ENCODE measurements around the gene ASPN. TPM values are rescaled to one million over a fixed set of nuclear protein-coding genes. Genes with fewer than 3 reads are reported as not detected.

Gene ASPN
- total RNA-seq, 4 donors from 2014 or later = 1.4 to 4.2 (median 3.1) TPM

DNA sequence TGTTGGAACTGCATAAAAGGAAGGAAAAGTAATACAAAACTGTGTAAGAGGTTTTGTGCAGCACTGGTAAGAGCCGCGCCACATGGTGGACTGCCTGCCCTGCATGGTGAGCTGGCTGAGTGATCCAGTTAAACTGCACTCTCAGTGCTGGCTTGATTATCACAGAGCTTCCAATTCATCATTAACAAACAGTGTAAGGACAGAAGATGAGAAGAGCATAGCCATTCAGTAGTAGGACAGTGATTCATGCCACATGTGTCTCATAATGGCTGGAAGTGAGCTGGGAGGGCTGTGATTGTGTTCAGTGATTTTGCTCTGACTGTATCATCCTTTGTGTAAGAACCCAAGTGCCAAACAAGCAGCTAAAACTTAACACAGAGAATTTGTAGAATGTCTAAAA is 14.1 kb downstream of the ASPN start:
- TF ChIP-seq, protein P1, sequence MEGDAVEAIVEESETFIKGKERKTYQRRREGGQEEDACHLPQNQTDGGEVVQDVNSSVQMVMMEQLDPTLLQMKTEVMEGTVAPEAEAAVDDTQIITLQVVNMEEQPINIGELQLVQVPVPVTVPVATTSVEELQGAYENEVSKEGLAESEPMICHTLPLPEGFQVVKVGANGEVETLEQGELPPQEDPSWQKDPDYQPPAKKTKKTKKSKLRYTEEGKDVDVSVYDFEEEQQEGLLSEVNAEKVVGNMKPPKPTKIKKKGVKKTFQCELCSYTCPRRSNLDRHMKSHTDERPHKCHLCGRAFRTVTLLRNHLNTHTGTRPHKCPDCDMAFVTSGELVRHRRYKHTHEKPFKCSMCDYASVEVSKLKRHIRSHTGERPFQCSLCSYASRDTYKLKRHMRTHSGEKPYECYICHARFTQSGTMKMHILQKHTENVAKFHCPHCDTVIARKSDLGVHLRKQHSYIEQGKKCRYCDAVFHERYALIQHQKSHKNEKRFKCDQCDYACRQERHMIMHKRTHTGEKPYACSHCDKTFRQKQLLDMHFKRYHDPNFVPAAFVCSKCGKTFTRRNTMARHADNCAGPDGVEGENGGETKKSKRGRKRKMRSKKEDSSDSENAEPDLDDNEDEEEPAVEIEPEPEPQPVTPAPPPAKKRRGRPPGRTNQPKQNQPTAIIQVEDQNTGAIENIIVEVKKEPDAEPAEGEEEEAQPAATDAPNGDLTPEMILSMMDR (IDR thresholded peaks at IDR 0.05 in 4 of 5, conservative IDR thresholded peaks at IDR 0.05 in 1 of 5) = no peak
- TF ChIP-seq POLR2A (IDR thresholded peaks at IDR 0.05) = no peak
- DNase-seq = no peak
- in situ Hi-C loops (cut with MboI; ENCODE audit: low sequenced_read_pairs in 4 of 4) = loop anchor here in 1 of 4 donors (25.0 kb wide), 1 partner anchor 169 kb away; no protein-coding TSS in a partner anchor
- Histone ChIP-seq H3K4me3 (no peak overlapping the region), H3K27ac (no peak overlapping the region), H3K9me3 (no peaks in the 10 kb centered on the region), H3K4me1 (peaks cover 7 to 11% of the 10 kb centered on the region in 2 donors), H3K27me3 (no peaks in the 10 kb centered on the region), H3K36me3 (no peaks in the 10 kb centered on the region)
- intact Hi-C loops (cut with DNase I; ENCODE audit: low total_unique reads) = no loop called here
- no peak for ATAC-seq

DNA sequence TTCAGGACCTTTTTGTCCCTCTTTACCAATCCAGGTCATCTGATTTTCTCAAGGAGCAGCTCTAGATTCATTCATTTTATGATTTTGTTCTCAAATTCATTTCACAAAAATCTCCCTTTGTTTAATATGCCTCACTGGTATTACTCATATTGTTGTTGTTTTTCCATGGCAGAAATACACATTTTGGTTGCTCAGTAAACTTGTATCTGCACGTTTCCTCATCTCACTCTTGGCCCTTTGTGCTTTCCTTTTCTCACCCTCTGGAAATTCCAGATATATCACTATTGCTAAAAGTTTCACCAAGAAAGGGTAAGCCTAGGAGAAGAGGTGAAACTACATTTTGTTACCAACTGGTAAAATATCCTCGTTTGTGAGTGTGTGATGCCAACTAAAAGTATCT is 14.8 kb downstream of the ASPN start:
- no peaks in the 10 kb centered on the region for H3K27me3 ChIP-seq
- no peak for TF ChIP-seq POLR2A (IDR thresholded peaks at IDR 0.05)
- TF ChIP-seq, protein P1 (IDR thresholded peaks at IDR 0.05 in 4 of 5, conservative IDR thresholded peaks at IDR 0.05 in 1 of 5) = no peak
- in situ Hi-C loops (cut with MboI; ENCODE audit: low sequenced_read_pairs in 4 of 4) (loop anchor here in 1 of 4 donors (25.0 kb wide), 1 partner anchor 170 kb away; no protein-coding TSS in a partner anchor), intact Hi-C loops (cut with DNase I; ENCODE audit: low total_unique reads) (no loop called here)
- no peak overlapping the region for H3K27ac ChIP-seq
- H3K9me3 ChIP-seq = no peaks in the 10 kb centered on the region
- H3K4me1 ChIP-seq = peaks cover 7 to 11% of the 10 kb centered on the region in 2 donors
- no peaks in the 10 kb centered on the region for H3K36me3 ChIP-seq
- no peak for ATAC-seq
- H3K4me3 ChIP-seq = no peak overlapping the region
- no peak for DNase-seq

DNA sequence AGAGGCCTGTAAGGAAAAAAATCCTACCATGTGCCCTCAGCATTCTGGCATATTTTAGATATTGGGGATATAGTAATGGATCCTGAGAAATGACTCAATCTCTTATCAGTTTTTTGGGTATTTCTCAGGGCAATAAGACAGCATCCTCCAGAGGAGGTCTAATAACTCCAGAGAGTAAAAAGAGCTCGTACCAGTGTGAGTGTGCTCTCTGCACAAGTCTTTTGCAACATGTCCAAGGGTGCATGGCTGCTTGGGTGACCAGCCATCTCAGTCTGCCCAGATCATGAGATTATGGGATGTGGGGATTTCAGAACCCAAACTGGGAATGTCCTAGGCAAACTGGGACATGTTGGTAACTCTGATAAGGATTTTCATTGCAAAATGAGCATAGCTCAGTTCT is 15.3 kb downstream of the ASPN start:
- intact Hi-C loops (cut with DNase I; ENCODE audit: low total_unique reads) = no loop called here

DNA sequence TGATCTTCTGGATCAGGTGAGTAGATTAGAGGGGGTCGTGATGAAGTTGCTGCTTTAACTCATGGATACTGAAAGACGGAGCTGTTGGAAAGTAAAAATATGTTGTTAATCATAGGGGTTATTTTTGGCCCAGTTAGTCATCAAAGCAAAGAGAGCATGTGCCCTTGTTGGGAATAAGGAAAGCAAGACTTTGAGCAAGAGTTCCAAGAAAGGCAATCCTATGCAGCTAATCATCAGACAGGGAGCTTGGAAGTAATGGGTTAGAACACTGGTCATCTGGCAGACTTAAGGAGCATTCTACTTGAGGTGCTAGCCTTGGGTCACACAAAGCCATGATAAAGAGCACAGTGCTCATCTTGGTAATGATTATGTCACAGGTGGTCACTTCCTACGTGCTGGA is 18.3 kb downstream of the ASPN start:
- Histone ChIP-seq H3K27ac (peak overlapping the region; percentile 21 to 53 (median 44)), H3K4me3 (no peak overlapping the region), H3K27me3 (no peaks in the 10 kb centered on the region), H3K36me3 (no peaks in the 10 kb centered on the region), H3K4me1 (peaks cover 7 to 11% of the 10 kb centered on the region in 2 donors), H3K9me3 (no peaks in the 10 kb centered on the region)
- intact Hi-C loops (cut with DNase I; ENCODE audit: low total_unique reads) = no loop called here
- TF ChIP-seq POLR2A (IDR thresholded peaks at IDR 0.05) = no peak
- TF ChIP-seq, protein P1 (IDR thresholded peaks at IDR 0.05 in 4 of 5, conservative IDR thresholded peaks at IDR 0.05 in 1 of 5) = no peak
- DNase-seq (no peak), ATAC-seq (peak; percentile 94 to 96)
- in situ Hi-C loops (cut with MboI; ENCODE audit: low sequenced_read_pairs in 4 of 4) = loop anchor here in 1 of 4 donors (25.0 kb wide), 1 partner anchor 173 kb away; no protein-coding TSS in a partner anchor

More for the DNA sequence above, 15.3 kb downstream of the ASPN start:
- no peak overlapping the region for H3K4me3 ChIP-seq
- TF ChIP-seq, protein P1 (IDR thresholded peaks at IDR 0.05 in 4 of 5, conservative IDR thresholded peaks at IDR 0.05 in 1 of 5) = no peak
- TF ChIP-seq POLR2A (IDR thresholded peaks at IDR 0.05) = no peak
- no peaks in the 10 kb centered on the region for H3K27me3 ChIP-seq
- peaks cover 7 to 11% of the 10 kb centered on the region in 2 donors for H3K4me1 ChIP-seq
- H3K36me3 ChIP-seq = no peaks in the 10 kb centered on the region
- DNase-seq = no peak
- no peaks in the 10 kb centered on the region for H3K9me3 ChIP-seq
- no peak overlapping the region for H3K27ac ChIP-seq
- in situ Hi-C loops (cut with MboI; ENCODE audit: low sequenced_read_pairs in 4 of 4) = loop anchor here in 1 of 4 donors (25.0 kb wide), 1 partner anchor 170 kb away; no protein-coding TSS in a partner anchor
- ATAC-seq = no peak

DNA sequence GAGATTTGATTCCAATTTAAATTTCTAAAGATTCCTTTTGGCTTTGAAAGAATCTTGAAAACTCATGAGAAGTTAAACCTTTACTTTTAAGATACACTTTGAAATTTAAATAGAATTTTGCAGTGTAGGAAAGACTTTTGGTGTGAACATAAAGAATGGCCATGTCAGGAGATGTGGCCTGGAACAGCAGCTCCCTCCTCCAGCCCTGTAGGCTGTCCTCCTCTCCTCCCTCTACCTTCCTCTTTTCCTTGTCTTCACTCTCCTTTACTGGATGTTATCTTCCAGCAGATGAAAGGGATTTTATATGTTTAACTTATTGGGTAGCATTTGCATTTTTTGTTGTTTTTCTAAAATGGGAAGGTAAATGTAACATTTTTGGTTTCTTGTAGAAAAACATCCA is 18.9 kb downstream of the ASPN start:
- DNase-seq (no peak), ATAC-seq (no peak)
- H3K27ac ChIP-seq = peak overlapping the region in 2 of 4 donors; percentile 5 to 17
- H3K36me3 ChIP-seq = no peaks in the 10 kb centered on the region
- no peaks in the 10 kb centered on the region for H3K27me3 ChIP-seq
- no peaks in the 10 kb centered on the region for H3K9me3 ChIP-seq
- intact Hi-C loops (cut with DNase I; ENCODE audit: low total_unique reads) (no loop called here), in situ Hi-C loops (cut with MboI; ENCODE audit: low sequenced_read_pairs in 4 of 4) (loop anchor here in 1 of 4 donors (25.0 kb wide), 1 partner anchor 174 kb away; no protein-coding TSS in a partner anchor)
- no peak for TF ChIP-seq POLR2A (IDR thresholded peaks at IDR 0.05)
- TF ChIP-seq, protein P1 (IDR thresholded peaks at IDR 0.05 in 4 of 5, conservative IDR thresholded peaks at IDR 0.05 in 1 of 5) = no peak
- peaks cover 7 to 11% of the 10 kb centered on the region in 2 donors for H3K4me1 ChIP-seq
- no peak overlapping the region for H3K4me3 ChIP-seq
